Fibroblast of lung (primary cell): ENCODE results near the gene ITPR1. TPM values are rescaled to one million over a fixed set of nuclear protein-coding genes. Genes with fewer than 3 reads are reported as not detected.

Experiments
- DNase-seq, 2 donors: peaks; one replicate each; pipeline versions ENCODE4 v3.0.0 to v3.0.0-alpha.2; 2010; ENCODE audit warnings: low read depth in 2 of 2
- H2AFZ ChIP-seq: 2 replicates; pipeline ENCODE4 v1.5.1; 2012; ENCODE audit warnings: low read length, control low read depth, inconsistent platforms
- H3K27ac ChIP-seq: 2 replicates; pipeline ENCODE4 v1.5.1; 2011; ENCODE audit warnings: low read length, control low read depth; ENCODE audit not compliant: insufficient read depth
- H3K27me3 ChIP-seq: 2 replicates; pipeline ENCODE4 v1.5.1; 2011; ENCODE audit warnings: mild to moderate bottlenecking, low read length; ENCODE audit not compliant: control insufficient read depth, insufficient read depth
- H3K36me3 ChIP-seq: 2 replicates; pipeline ENCODE4 v1.5.1; 2011; ENCODE audit warnings: low read length; ENCODE audit not compliant: control insufficient read depth, insufficient read depth
- H3K4me1 ChIP-seq: 2 replicates; pipeline ENCODE4 v1.5.1; 2011; ENCODE audit warnings: low read length; ENCODE audit not compliant: control insufficient read depth, insufficient read depth; ENCODE audit errors: extremely low read depth
- H3K4me2 ChIP-seq: 2 replicates; pipeline ENCODE4 v1.5.1; 2011; ENCODE audit warnings: low read length, control low read depth; ENCODE audit not compliant: insufficient read depth; ENCODE audit errors: extremely low read depth
- H3K4me3 ChIP-seq, 4 experiments: fragments of 200-600 bp in 1 of 4; sonication (generic) in 1 of 4; replicated peaks in 1 of 4; 2 replicates each; pipeline ENCODE4 v1.5.1; 2011 to 2016; ENCODE audit warnings: low read length in 4 of 4, low read depth in 3 of 4, mild to moderate bottlenecking in 3 of 4, control low read depth in 2 of 4, inconsistent platforms in 1 of 4, mixed read lengths in 1 of 4; ENCODE audit not compliant: insufficient read depth in 1 of 4; ENCODE audit errors: control extremely low read depth in 1 of 4
- H3K79me2 ChIP-seq: 2 replicates; pipeline ENCODE4 v1.5.1; 2012; ENCODE audit warnings: mild to moderate bottlenecking, low read length, inconsistent platforms; ENCODE audit not compliant: control insufficient read depth, insufficient read depth
- H3K9ac ChIP-seq: 2 replicates; pipeline ENCODE4 v1.5.1; 2011; ENCODE audit warnings: mild to moderate bottlenecking, low read length, control low read depth; ENCODE audit not compliant: insufficient read depth
- H3K9me3 ChIP-seq: 2 replicates; pipeline ENCODE4 v1.5.1; 2012; ENCODE audit warnings: low read depth, low read length; ENCODE audit not compliant: control insufficient read depth, insufficient read depth
- H4K20me1 ChIP-seq: 2 replicates; pipeline ENCODE4 v1.5.1; 2011; ENCODE audit warnings: low read length; ENCODE audit not compliant: control insufficient read depth, insufficient read depth; ENCODE audit errors: extremely low read depth
- EZH2 ChIP-seq: IDR thresholded peaks from 2 replicates; pipeline ENCODE4 v1.5.1; 2012; ENCODE audit warnings: low read length, control low read depth, mild to moderate bottlenecking; ENCODE audit errors: missing control alignments
- polyA plus RNA-seq, 2 donors: library from polyadenylated mRNA; depleted of rRNA in 1 of 2; stranded (reverse) in 1 of 2; unstranded in 1 of 2; fragments of >200 nt; gene quantifications; 2 replicates each; pipeline ENCODE4 v1.2.1, GENCODE V29; 2011 to 2012; ENCODE audit warnings: missing spikeins in 1 of 2
- total RNA-seq: library from RNA; depleted of rRNA; stranded (reverse); fragments of >200 nt; gene quantifications from 2 replicates; pipeline ENCODE4 v1.2.1, GENCODE V29; 2014
- TF ChIP-seq, protein P1 (sequence below), 2 donors: IDR thresholded peaks in 1 of 2; conservative IDR thresholded peaks in 1 of 2; 1 replicate in 1 of 2; 2 replicates in 1 of 2; pipeline ENCODE4 v1.5.1; 2011 to 2012; ENCODE audit warnings: low read length in 2 of 2, control low read depth in 1 of 2, inconsistent platforms in 1 of 2, low read depth in 1 of 2, mild to moderate bottlenecking in 1 of 2

Gene ITPR1
- total and polyA plus RNA-seq, 2 donors (not counting 1 experiment from before 2014, with no cell fraction given): 19.2 to 87.0 TPM

DNA sequence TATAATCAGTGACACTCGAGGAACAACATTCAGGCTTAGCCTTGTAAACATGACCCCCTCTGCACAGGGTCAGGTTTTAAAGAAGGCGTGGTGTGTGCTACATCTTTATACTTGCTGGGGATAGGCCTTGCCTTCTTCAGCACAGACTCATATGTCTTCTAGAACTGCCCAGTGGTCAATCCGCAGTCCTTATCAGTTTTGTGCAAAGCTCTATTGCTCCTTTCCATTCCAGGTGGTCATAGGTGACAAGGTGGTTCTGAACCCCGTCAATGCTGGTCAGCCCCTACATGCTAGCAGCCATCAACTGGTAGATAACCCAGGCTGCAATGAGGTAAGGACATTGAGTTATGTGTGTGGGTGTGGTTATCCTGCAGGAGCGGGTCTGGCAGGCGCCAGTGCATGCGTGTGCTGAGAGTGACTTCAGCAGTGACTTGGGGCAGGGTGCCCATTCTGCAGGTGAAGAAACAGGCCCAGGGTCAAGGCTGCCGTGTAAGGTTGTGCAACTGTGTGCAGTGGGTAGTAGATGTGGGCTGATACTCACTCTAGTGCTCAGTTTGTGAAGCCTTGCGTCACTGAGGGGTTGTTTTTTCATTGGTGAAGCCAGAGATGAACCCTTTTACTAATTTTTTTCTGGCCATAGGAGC is 150.9 kb downstream of the ITPR1 start:
- no peak overlapping the region for H3K9ac ChIP-seq
- TF ChIP-seq, protein P1, sequence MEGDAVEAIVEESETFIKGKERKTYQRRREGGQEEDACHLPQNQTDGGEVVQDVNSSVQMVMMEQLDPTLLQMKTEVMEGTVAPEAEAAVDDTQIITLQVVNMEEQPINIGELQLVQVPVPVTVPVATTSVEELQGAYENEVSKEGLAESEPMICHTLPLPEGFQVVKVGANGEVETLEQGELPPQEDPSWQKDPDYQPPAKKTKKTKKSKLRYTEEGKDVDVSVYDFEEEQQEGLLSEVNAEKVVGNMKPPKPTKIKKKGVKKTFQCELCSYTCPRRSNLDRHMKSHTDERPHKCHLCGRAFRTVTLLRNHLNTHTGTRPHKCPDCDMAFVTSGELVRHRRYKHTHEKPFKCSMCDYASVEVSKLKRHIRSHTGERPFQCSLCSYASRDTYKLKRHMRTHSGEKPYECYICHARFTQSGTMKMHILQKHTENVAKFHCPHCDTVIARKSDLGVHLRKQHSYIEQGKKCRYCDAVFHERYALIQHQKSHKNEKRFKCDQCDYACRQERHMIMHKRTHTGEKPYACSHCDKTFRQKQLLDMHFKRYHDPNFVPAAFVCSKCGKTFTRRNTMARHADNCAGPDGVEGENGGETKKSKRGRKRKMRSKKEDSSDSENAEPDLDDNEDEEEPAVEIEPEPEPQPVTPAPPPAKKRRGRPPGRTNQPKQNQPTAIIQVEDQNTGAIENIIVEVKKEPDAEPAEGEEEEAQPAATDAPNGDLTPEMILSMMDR (conservative IDR thresholded peaks at IDR 0.05 in 1 of 2, IDR thresholded peaks at IDR 0.05 in 1 of 2; ENCODE audit: low read depth in 1 of 2, low read length in 2 of 2): no peak
- TF ChIP-seq EZH2: no peak
- H3K4me1 ChIP-seq: no peaks in the 10 kb centered on the region
- H3K79me2 ChIP-seq: no peaks in the 10 kb centered on the region
- no peak overlapping the region for H3K27ac ChIP-seq
- no peaks in the 10 kb centered on the region for H4K20me1 ChIP-seq
- no peak overlapping the region for H3K4me2 ChIP-seq
- H2AFZ ChIP-seq: no peak overlapping the region
- H3K4me3 ChIP-seq: no peak overlapping the region
- H3K27me3 ChIP-seq: no peaks in the 10 kb centered on the region
- DNase-seq: no peak
- no peaks in the 10 kb centered on the region for H3K9me3 ChIP-seq
- no peaks in the 10 kb centered on the region for H3K36me3 ChIP-seq

DNA sequence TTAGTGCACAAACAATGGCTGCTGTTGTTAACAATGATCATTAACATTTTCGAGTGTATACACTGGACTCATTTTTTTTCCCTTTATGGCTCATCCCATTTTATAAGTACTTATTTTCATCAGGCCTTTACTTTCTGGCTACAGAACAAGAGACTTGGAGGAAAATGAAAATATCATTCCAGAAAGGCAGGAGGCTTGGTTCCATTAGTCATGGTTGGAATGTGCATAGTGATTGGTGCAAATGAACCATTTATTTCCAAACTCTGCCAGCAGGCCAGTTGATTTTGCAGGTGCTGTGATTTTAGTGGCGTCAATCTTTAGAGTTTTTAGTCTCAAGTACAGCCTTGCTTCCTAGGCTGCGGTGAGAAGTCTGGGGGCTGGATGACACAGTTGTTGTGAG is 151.8 kb downstream of the ITPR1 start:
- Histone ChIP-seq H3K9me3 (no peaks in the 10 kb centered on the region), H4K20me1 (no peaks in the 10 kb centered on the region), H3K4me1 (no peaks in the 10 kb centered on the region), H3K9ac (no peak overlapping the region), H3K4me3 (no peak overlapping the region), H2AFZ (no peak overlapping the region), H3K36me3 (no peaks in the 10 kb centered on the region), H3K27me3 (no peaks in the 10 kb centered on the region), H3K79me2 (no peaks in the 10 kb centered on the region), H3K4me2 (no peak overlapping the region), H3K27ac (no peak overlapping the region)
- TF ChIP-seq EZH2: no peak
- TF ChIP-seq, protein P1 (conservative IDR thresholded peaks at IDR 0.05 in 1 of 2, IDR thresholded peaks at IDR 0.05 in 1 of 2; ENCODE audit: low read depth in 1 of 2, low read length in 2 of 2): no peak
- peak in 1 of 2 donors; percentile 64 for DNase-seq

DNA sequence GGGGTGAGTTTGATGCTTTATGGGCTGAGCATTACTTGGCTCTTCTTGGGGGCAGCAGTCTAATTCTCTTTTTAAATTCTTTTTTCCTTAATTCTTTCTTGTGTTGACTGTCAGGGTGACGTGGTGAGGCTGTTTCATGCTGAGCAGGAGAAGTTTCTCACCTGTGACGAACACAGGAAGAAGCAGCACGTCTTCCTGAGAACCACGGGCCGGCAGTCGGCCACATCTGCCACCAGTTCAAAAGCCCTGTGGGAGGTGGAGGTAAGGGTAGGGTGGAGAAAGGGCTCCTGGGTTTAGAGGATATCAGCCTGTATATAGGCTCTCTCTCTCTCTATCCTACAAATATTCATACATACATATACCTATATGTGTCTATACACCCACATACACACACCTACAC is 152.3 kb downstream of the ITPR1 start:
- no peak overlapping the region for H2AFZ ChIP-seq
- no peak overlapping the region for H3K27ac ChIP-seq
- no peak overlapping the region for H3K9ac ChIP-seq
- TF ChIP-seq, protein P1 (conservative IDR thresholded peaks at IDR 0.05 in 1 of 2, IDR thresholded peaks at IDR 0.05 in 1 of 2; ENCODE audit: low read depth in 1 of 2, low read length in 2 of 2): no peak
- no peak for TF ChIP-seq EZH2
- H3K4me3 ChIP-seq: no peak overlapping the region
- no peak overlapping the region for H3K4me2 ChIP-seq
- no peaks in the 10 kb centered on the region for H3K79me2 ChIP-seq
- no peaks in the 10 kb centered on the region for H3K36me3 ChIP-seq
- H3K4me1 ChIP-seq: no peaks in the 10 kb centered on the region
- H3K27me3 ChIP-seq: no peaks in the 10 kb centered on the region
- H4K20me1 ChIP-seq: no peaks in the 10 kb centered on the region
- no peaks in the 10 kb centered on the region for H3K9me3 ChIP-seq
- DNase-seq: no peak
